Measurements from ENCODE around the gene PLCXD3. TPM values are rescaled to one million over a fixed set of nuclear protein-coding genes. Genes with fewer than 3 reads are reported as not detected.

Gene PLCXD3
- total and polyA plus RNA-seq, 2 of the 8 experiments (the other 6 are each of a cell fraction or from before 2014, with no cell fraction given) = 0.03 to 0.07 TPM

- Histone ChIP-seq H3K27ac (ENCODE audit: low read depth, low read length) (no peak overlapping the region), H2BK5ac (ENCODE audit: low read depth, low read length) (no peak overlapping the region), H4K91ac (replicated peaks; ENCODE audit: insufficient read length, low read length) (no peak overlapping the region), H4K20me1 (replicated peaks in 1 of 2; ENCODE audit: control insufficient read depth in 1 of 2, insufficient read depth in 2 of 2, low read length in 2 of 2) (no peaks in the 10 kb centered on the region), H2AK5ac (ENCODE audit: low read depth, low read length) (no peak overlapping the region), H3K9me3 (ENCODE audit: insufficient read depth in 2 of 2, low read depth in 1 of 2, low read length in 1 of 2) (no peaks in the 10 kb centered on the region), H3K4me3 (ENCODE audit: extremely low read depth in 1 of 4, insufficient read depth in 2 of 4, low read depth in 3 of 4, low read length in 4 of 4) (no peak overlapping the region), H4K5ac (ENCODE audit: insufficient read length, low read depth, low read length) (no peak overlapping the region), H2AFZ (ENCODE audit: low read length) (no peak overlapping the region), H4K8ac (ENCODE audit: extremely low read depth, insufficient read depth, low read length) (no peak overlapping the region), H3K23ac (ENCODE audit: insufficient read length) (no peak overlapping the region), H2BK120ac (replicated peaks; ENCODE audit: low read depth, low read length) (no peak overlapping the region), H3K36me3 (ENCODE audit: control insufficient read depth in 2 of 4, insufficient read depth in 4 of 4, low read length in 3 of 4) (no peaks in the 10 kb centered on the region), H3K18ac (ENCODE audit: extremely low read depth, low read length) (no peak overlapping the region), H3K4me1 (replicated peaks in 1 of 4; ENCODE audit: control insufficient read depth in 3 of 4, insufficient read depth in 4 of 4, low read length in 3 of 4) (no peaks in the 10 kb centered on the region), H3K9ac (replicated peaks in 1 of 4; ENCODE audit: extremely low read depth in 1 of 4, low read depth in 3 of 4, low read length in 3 of 4) (no peak overlapping the region), H2BK15ac (ENCODE audit: low read length) (no peak overlapping the region), H3K79me2 (ENCODE audit: control insufficient read depth in 1 of 2, insufficient read depth in 2 of 2, low read length in 2 of 2) (no peaks in the 10 kb centered on the region), H2BK20ac (ENCODE audit: low read length) (no peak overlapping the region), H3K4ac (replicated peaks; ENCODE audit: insufficient read length, low read depth, low read length) (no peak overlapping the region), H3K79me1 (ENCODE audit: low read depth, low read length) (no peaks in the 10 kb centered on the region), H3K27me3 (replicated peaks in 1 of 4; ENCODE audit: control insufficient read depth in 3 of 4, extremely low read depth in 1 of 4, insufficient read depth in 3 of 4, low read length in 3 of 4) (no peaks in the 10 kb centered on the region), H2BK12ac (ENCODE audit: low read depth, low read length) (no peak overlapping the region), H3K4me2 (ENCODE audit: insufficient read depth in 1 of 2, low read depth in 2 of 2, low read length in 2 of 2) (no peak overlapping the region), H3K23me2 (ENCODE audit: low read depth, low read length) (no peaks in the 10 kb centered on the region), H3K56ac (replicated peaks; ENCODE audit: insufficient read length, low read depth, low read length) (no peak overlapping the region), H3K14ac (ENCODE audit: insufficient read length) (no peak overlapping the region)
- FAIRE-seq (no peak), DNase-seq (ENCODE audit: low read depth in 1 of 2, low spot score in 2 of 2) (no peak)
- 96% methylated on average over 1 of the region's 1 CpG; no CpG with 5 or more reads in 1 of the 2 experiments for WGBS, 2 experiments (ENCODE audit: extremely low coverage in 1 of 2, insufficient coverage in 1 of 2, insufficient read length in 1 of 2, insufficient replicate concordance in 2 of 2, low coverage in 1 of 2, low lambda C conversion rate in 2 of 2, missing lambda C conversion rate in 1 of 2)
- ChIA-PET POLR2A (ENCODE audit: partially characterized antibody) (no interaction called here), CTCF (ENCODE audit: partially characterized antibody) (no interaction called here)
- TF ChIP-seq POU5F1 (IDR thresholded peaks at IDR 0.05; ENCODE audit: low read depth, low read length) (no peak), KDM4A (IDR thresholded peaks at IDR 0.05; ENCODE audit: low read depth, low read length, severe bottlenecking) (no peak), POLR2AphosphoS5 (IDR thresholded peaks at IDR 0.05; ENCODE audit: low read depth, low read length) (no peak), NRF1 (IDR thresholded peaks at IDR 0.05; ENCODE audit: low read depth, low read length) (no peak), SP2 (IDR thresholded peaks at IDR 0.05; ENCODE audit: low read length) (no peak), JUN (IDR thresholded peaks at IDR 0.05; ENCODE audit: low read depth, low read length) (no peak), SUZ12 (IDR thresholded peaks at IDR 0.05; ENCODE audit: low read length) (no peak), CHD2 (IDR thresholded peaks at IDR 0.05; ENCODE audit: low read length) (no peak), GABPA (IDR thresholded peaks at IDR 0.05; ENCODE audit: borderline replicate concordance, insufficient read depth, low read length) (no peak)
Measured at GRCh38 chr5:41345295-41345694, 165.1 kb downstream of the PLCXD3 start.
